MM.1S (cell line): ENCODE measurements around the gene CCSER1.

Source experiments
- CTCF ChIP-seq: fragments of 300-600 bp; sonication (generic); IDR thresholded peaks from 2 replicates; pipeline ENCODE4 v1.5.1; 2016; ENCODE audit warnings: antibody characterized with exemption, low read length, mixed read lengths
- EZH2phosphoT487 ChIP-seq: fragments of 300-600 bp; sonication (generic); IDR thresholded peaks from 2 replicates; pipeline ENCODE4 v1.6.1; 2018; ENCODE audit warnings: antibody characterized with exemption, low read length

GRCh38 chr4:90883519-90883918, 756.3 kb downstream of the CCSER1 start:
- no peak for TF ChIP-seq EZH2phosphoT487
- TF ChIP-seq CTCF, result no peak
